ENCODE data around the gene CDK2AP2.
"Not testable (repeated sequence)": the region's sequence is repeated elsewhere in the genome, so short reads cannot be mapped to it uniquely, and the experiment has no call there.

CDK2AP2 gene

GRCh38 chr11:67466367-67466766 is 41.6 kb downstream of the CDK2AP2 start:
- DNase-seq = peak in 3 of 14 donors; percentile 13 to 68 (median 29)

GRCh38 chr11:67465530-67465929 is 42.4 kb downstream of the CDK2AP2 start:
- DNase-seq = not testable (repeated sequence)

- no peak for DNase-seq
Measured at GRCh38 chr11:67465189-67465510, 42.8 kb downstream of the CDK2AP2 start.

GRCh38 chr11:67464411-67465188 is 43.4 kb downstream of the CDK2AP2 start:
- peak in 12 of 14 donors; percentile 56 to 80 (median 70) for DNase-seq

- DNase-seq = peak in 8 of 14 donors; percentile 40 to 87 (median 44)
Measured at GRCh38 chr11:67463680-67464410, 44.1 kb downstream of the CDK2AP2 start.

GRCh38 chr11:67463186-67463585 is 44.8 kb downstream of the CDK2AP2 start:
- no peak for DNase-seq

GRCh38 chr11:67458266-67458665 is 49.7 kb downstream of the CDK2AP2 start:
- no peak for DNase-seq

GRCh38 chr11:67457453-67457852 is 50.5 kb downstream of the CDK2AP2 start:
- DNase-seq = no peak
